ENCODE measurements around the gene LAMA3. TPM values are rescaled to one million over a fixed set of nuclear protein-coding genes. Genes with fewer than 3 reads are reported as not detected.

LAMA3 gene
- total RNA-seq, 2 donors from 2014 or later, result 0.58 to 1.3 TPM

GRCh38 chr18:23849141-23849540, 159.9 kb downstream of the LAMA3 start:
- Mint-ChIP-seq H3K27ac (peak overlapping the region; percentile 3), H3K4me1 (peaks cover 14% of the 10 kb centered on the region), H3K4me3 (no peak overlapping the region), H3K9me3 (no peaks in the 10 kb centered on the region), H3K36me3 (ENCODE audit: low read depth) (no peaks in the 10 kb centered on the region), H3K27me3 (ENCODE audit: insufficient read depth) (no peaks in the 10 kb centered on the region)
- Histone ChIP-seq H3K9me3 (ENCODE audit: control insufficient read depth, low read length) (no peaks in the 10 kb centered on the region), H3K27ac (ENCODE audit: low read depth, low read length) (no peak overlapping the region), H3K9ac (ENCODE audit: extremely low read depth, low read length, poor library complexity, severe bottlenecking) (no peak overlapping the region), H3K4me3 (ENCODE audit: low read length) (no peak overlapping the region), H3K4me1 (ENCODE audit: control insufficient read depth, insufficient read depth, low read length) (no peaks in the 10 kb centered on the region), H3K27me3 (ENCODE audit: control insufficient read depth, insufficient read depth, low read length, poor library complexity, severe bottlenecking) (no peaks in the 10 kb centered on the region), H3K36me3 (ENCODE audit: control insufficient read depth, insufficient read depth, low read length) (no peaks in the 10 kb centered on the region)
- no peak for DNase-seq
- TF ChIP-seq, protein P1, sequence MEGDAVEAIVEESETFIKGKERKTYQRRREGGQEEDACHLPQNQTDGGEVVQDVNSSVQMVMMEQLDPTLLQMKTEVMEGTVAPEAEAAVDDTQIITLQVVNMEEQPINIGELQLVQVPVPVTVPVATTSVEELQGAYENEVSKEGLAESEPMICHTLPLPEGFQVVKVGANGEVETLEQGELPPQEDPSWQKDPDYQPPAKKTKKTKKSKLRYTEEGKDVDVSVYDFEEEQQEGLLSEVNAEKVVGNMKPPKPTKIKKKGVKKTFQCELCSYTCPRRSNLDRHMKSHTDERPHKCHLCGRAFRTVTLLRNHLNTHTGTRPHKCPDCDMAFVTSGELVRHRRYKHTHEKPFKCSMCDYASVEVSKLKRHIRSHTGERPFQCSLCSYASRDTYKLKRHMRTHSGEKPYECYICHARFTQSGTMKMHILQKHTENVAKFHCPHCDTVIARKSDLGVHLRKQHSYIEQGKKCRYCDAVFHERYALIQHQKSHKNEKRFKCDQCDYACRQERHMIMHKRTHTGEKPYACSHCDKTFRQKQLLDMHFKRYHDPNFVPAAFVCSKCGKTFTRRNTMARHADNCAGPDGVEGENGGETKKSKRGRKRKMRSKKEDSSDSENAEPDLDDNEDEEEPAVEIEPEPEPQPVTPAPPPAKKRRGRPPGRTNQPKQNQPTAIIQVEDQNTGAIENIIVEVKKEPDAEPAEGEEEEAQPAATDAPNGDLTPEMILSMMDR (conservative IDR thresholded peaks at IDR 0.05), result no peak
- 75 to 83% methylated on average over 1 of the region's 1 CpG for WGBS, 2 experiments (ENCODE audit: insufficient coverage in 1 of 2, insufficient read length in 1 of 2)

DNA sequence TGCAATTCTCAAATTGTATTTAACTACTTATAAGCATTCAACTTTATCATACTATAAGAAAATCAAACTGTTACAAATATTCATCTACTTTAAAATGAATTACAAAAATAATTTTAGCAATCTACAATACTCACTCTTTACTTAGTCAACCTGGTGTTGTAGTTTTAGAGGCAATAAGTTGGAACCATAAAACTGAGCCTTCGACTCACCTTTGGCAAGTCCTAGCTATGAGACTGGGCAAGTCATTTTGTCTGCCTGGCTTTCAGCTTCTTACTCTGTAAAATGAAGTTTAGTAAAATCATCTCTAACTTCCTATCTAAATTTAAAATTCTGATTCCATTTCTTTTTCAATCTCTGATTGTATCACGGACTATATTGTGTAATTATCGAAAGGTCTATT, 161.0 kb downstream of the LAMA3 start:
- Mint-ChIP-seq H3K36me3 (ENCODE audit: low read depth) (no peaks in the 10 kb centered on the region), H3K4me1 (peaks cover 10% of the 10 kb centered on the region), H3K27ac (no peak overlapping the region), H3K27me3 (ENCODE audit: insufficient read depth) (no peaks in the 10 kb centered on the region), H3K4me3 (no peak overlapping the region), H3K9me3 (peaks cover 2% of the 10 kb centered on the region)
- Histone ChIP-seq H3K9me3 (ENCODE audit: control insufficient read depth, low read length) (no peaks in the 10 kb centered on the region), H3K27me3 (ENCODE audit: control insufficient read depth, insufficient read depth, low read length, poor library complexity, severe bottlenecking) (no peaks in the 10 kb centered on the region), H3K4me1 (ENCODE audit: control insufficient read depth, insufficient read depth, low read length) (no peaks in the 10 kb centered on the region), H3K36me3 (ENCODE audit: control insufficient read depth, insufficient read depth, low read length) (no peaks in the 10 kb centered on the region), H3K9ac (ENCODE audit: extremely low read depth, low read length, poor library complexity, severe bottlenecking) (no peak overlapping the region), H3K4me3 (ENCODE audit: low read length) (no peak overlapping the region), H3K27ac (ENCODE audit: low read depth, low read length) (no peak overlapping the region)
- TF ChIP-seq, protein P1 (conservative IDR thresholded peaks at IDR 0.05), result no peak
- DNase-seq, result no peak
- 95 to 100% methylated on average over 2 to 3 of the region's 3 CpGs for WGBS, 2 experiments (ENCODE audit: insufficient coverage in 1 of 2, insufficient read length in 1 of 2)

DNA sequence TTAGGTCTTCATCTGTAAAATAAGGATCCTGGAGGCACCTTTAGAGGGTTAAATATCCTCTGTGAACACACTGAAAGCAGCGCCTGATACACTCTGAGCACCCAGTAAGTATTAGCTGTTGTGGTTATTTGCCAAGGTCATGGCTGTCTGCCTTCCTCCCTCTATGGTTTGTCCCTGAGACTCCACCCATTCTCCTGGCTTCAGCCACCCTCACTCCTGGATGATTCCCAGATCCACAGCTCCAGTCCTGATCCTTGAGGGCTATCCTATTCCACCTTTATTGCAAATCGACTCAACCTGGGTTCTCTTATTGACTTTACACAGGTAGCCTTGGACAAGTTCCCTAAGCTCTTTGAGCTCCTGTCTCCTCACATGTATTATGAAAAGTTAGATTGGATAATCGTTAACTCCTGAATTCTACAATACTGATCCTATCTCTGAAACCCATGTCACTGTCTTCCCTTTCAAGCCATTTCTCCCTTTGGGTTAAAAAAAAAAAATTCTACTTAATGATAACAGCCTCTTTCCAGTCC, 162.3 kb downstream of the LAMA3 start:
- TF ChIP-seq, protein P1 (conservative IDR thresholded peaks at IDR 0.05), result no peak
- Histone ChIP-seq H3K9me3 (ENCODE audit: control insufficient read depth, low read length) (no peaks in the 10 kb centered on the region), H3K4me1 (ENCODE audit: control insufficient read depth, insufficient read depth, low read length) (no peaks in the 10 kb centered on the region), H3K27ac (ENCODE audit: low read depth, low read length) (no peak overlapping the region), H3K4me3 (ENCODE audit: low read length) (no peak overlapping the region), H3K27me3 (ENCODE audit: control insufficient read depth, insufficient read depth, low read length, poor library complexity, severe bottlenecking) (no peaks in the 10 kb centered on the region), H3K36me3 (ENCODE audit: control insufficient read depth, insufficient read depth, low read length) (no peaks in the 10 kb centered on the region), H3K9ac (ENCODE audit: extremely low read depth, low read length, poor library complexity, severe bottlenecking) (no peak overlapping the region)
- Mint-ChIP-seq H3K27me3 (ENCODE audit: insufficient read depth) (no peaks in the 10 kb centered on the region), H3K27ac (no peak overlapping the region), H3K4me3 (no peak overlapping the region), H3K9me3 (peaks cover 2% of the 10 kb centered on the region), H3K4me1 (peaks cover 11% of the 10 kb centered on the region), H3K36me3 (ENCODE audit: low read depth) (no peaks in the 10 kb centered on the region)
- DNase-seq, result no peak
- WGBS, 2 experiments (ENCODE audit: insufficient coverage in 1 of 2, insufficient read length in 1 of 2), result 92 to 95% methylated on average over 2 to 3 of the region's 3 CpGs

All from endodermal cell (in vitro differentiated cells).